Ishikawa (cell line): ENCODE results near the gene BCL2L2.

Experiments
- CEBPB ChIP-seq: IDR thresholded peaks from 2 replicates; pipeline ENCODE4 v1.6.1; 2012
- CREB1 ChIP-seq: IDR thresholded peaks from 2 replicates; pipeline ENCODE4 v1.6.1; 2012; ENCODE audit warnings: low read depth
- EGR1 ChIP-seq: IDR thresholded peaks from 2 replicates; pipeline ENCODE4 v1.6.1; 2012
- EP300 ChIP-seq: IDR thresholded peaks from 2 replicates; pipeline ENCODE4 v1.6.1; 2012; ENCODE audit warnings: borderline replicate concordance
- FOXM1 ChIP-seq: IDR thresholded peaks from 2 replicates; pipeline ENCODE4 v1.6.1; 2012; ENCODE audit warnings: low read depth, borderline replicate concordance
- MAX ChIP-seq: IDR thresholded peaks from 2 replicates; pipeline ENCODE4 v1.6.1; 2012
- NFIC ChIP-seq: IDR thresholded peaks from 2 replicates; pipeline ENCODE4 v1.6.1; 2012
- RAD21 ChIP-seq: IDR thresholded peaks from 2 replicates; pipeline ENCODE4 v1.6.1; 2012; ENCODE audit warnings: low read depth
- REST ChIP-seq: IDR thresholded peaks from 2 replicates; pipeline ENCODE4 v1.6.1; 2012; ENCODE audit warnings: low read depth, mild to moderate bottlenecking
- TAF1 ChIP-seq: IDR thresholded peaks from 2 replicates; pipeline ENCODE4 v1.6.1; 2012; ENCODE audit warnings: low read depth, mild to moderate bottlenecking
- TCF12 ChIP-seq: IDR thresholded peaks from 2 replicates; pipeline ENCODE4 v1.6.1; 2012; ENCODE audit warnings: low read depth
- TEAD4 ChIP-seq: IDR thresholded peaks from 2 replicates; pipeline ENCODE4 v1.6.1; 2012
- USF1 ChIP-seq: IDR thresholded peaks from 2 replicates; pipeline ENCODE4 v1.6.1; 2012
- YY1 ChIP-seq: IDR thresholded peaks from 2 replicates; pipeline ENCODE4 v1.6.1; 2012; ENCODE audit warnings: low read depth
- ZBTB7A ChIP-seq: IDR thresholded peaks from 2 replicates; pipeline ENCODE4 v1.6.1; 2012; ENCODE audit warnings: low read depth

BCL2L2 gene

DNA sequence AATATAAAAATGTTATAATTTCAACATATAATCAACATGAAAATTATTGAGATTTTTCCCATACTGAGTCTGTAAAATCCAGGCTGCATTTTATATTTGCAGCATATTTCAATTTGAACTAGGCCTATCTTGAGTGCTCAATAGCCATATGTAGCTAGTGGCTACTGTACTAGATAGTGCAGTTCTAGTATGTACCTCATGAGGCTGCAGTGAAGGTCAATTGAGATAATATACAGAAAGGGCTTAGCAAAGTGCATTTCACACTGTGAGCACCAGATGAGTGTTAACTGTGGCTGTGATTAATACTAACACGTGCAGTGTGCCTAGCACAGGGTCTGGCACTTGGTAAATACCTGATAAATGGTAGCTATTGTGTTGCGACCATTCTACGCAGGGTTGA is 51.4 kb downstream of the BCL2L2 start:
- TF ChIP-seq TCF12 (no peak), REST (no peak), FOXM1 (no peak), YY1 (no peak)

DNA sequence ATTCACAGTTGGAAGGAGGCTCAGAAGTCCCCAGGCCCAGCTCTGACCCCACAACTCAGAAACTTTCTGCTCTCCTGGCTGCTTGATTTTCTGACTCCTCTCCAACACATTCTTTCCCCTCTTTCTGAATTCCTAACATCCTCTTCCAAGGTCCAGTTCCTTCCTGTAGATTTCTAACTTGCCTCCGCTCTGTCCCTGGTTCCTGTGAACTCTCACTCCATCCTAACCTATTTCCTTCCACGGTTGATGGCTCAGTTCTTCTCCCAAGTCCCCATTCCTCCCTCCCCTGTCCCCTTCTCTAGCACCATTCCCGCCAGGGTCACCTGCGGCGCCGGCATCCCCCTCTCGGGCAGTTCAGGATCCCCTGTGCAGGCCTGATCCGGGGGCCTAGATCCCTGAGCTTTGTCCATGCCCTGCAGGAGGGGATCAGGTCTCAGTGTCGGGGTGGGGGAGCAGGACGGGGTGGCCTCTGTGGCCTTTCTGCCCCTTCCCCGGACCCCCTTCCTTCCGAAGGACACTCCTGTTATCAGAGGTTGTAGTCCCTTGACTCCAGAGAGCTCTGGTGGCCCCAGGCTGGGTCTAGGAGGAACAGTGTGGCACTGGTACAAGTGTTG is 52.0 kb downstream of the BCL2L2 start:
- no peak for TF ChIP-seq USF1
- TF ChIP-seq CREB1: no peak

DNA sequence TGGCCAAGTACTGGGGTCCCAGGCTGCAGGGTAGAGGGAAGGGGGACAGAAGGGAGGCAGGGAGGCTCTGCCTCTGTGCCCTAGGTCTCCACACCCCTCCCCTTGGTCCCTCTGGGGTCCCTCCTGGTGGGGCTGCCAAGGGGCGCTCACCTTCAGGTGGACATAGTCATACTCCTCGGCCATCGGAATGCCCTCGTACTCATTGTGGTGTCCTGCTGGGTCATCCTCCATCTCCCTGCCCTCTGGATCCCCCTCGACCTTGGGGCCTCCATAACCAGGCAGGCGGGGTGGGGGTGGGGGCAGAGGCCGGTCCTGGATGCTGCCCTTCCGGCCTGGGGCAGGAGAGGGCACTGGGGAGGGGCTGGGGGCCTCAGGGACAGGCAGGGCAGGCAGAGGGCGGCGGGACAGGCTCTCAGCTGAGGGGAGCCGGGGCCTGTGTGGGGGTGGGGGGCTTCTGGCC is 52.6 kb downstream of the BCL2L2 start:
- TF ChIP-seq REST (no peak), ZBTB7A (no peak), FOXM1 (no peak), USF1 (no peak), CREB1 (no peak)

- TF ChIP-seq TAF1 (no peak), CREB1 (no peak), CEBPB (no peak), YY1 (no peak), TCF12 (no peak), EGR1 (no peak), ZBTB7A (no peak), USF1 (no peak), MAX (no peak), FOXM1 (no peak), RAD21 (no peak), TEAD4 (no peak), EP300 (no peak), NFIC (no peak), REST (no peak)
These were observed 53.3 kb downstream of the BCL2L2 start for GRCh38 chr14:23359722-23360447.

DNA sequence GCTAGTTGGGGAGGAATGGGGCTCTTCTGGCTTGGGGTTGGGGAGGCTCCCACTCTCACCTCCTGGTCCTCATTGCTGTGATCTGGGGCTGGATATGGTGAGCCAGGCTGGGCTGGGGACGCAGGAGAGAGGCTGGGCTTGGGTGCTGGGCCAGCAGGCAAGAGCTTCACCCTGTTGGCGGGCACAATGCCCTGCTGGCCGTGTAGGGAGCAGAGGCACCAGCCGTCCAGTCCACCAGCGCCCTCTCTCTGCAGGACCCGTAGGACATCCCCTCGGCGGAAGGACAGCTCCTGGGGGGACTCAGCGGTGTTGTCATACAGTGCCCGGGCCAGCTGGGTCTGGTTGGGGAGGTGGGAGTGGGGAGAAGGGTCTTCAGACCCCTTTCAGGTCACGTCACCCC is 53.9 kb downstream of the BCL2L2 start:
- TF ChIP-seq CREB1: no peak
- no peak for TF ChIP-seq REST
- no peak for TF ChIP-seq EGR1
- TF ChIP-seq YY1: no peak
- TF ChIP-seq TAF1: no peak
- no peak for TF ChIP-seq USF1
- no peak for TF ChIP-seq FOXM1
- TF ChIP-seq RAD21: no peak; the same call in 1 of the 2 replicates
- TF ChIP-seq MAX: no peak
- no peak for TF ChIP-seq CEBPB
- no peak for TF ChIP-seq ZBTB7A
- TF ChIP-seq TCF12: no peak
